Kidney (tissue), 14 donors: ENCODE results near the gene TMCC1. TPM values are rescaled to one million over a fixed set of nuclear protein-coding genes. Genes with fewer than 3 reads are reported as not detected.

Experiments used
- DNase-seq, 5 donors: peaks; one replicate each; pipeline ENCODE4 v3.0.0-alpha.2; 2013 to 2020
- FAIRE-seq: peaks from 2 replicates; lab custom pipeline; 2012; peaks lifted over from hg19 to GRCh38; lab: Jason Lieb, UNC
- H3K27ac ChIP-seq, 2 donors: one replicate each; pipeline ENCODE4 v1.7.0; 2013; ENCODE audit warnings: low read depth in 2 of 2, low read length in 2 of 2, inconsistent platforms in 1 of 2
- H3K27me3 ChIP-seq: one replicate; pipeline ENCODE4 v1.7.1; 2013; ENCODE audit warnings: low read length, inconsistent platforms; ENCODE audit not compliant: control insufficient read depth, insufficient read depth
- H3K36me3 ChIP-seq, 3 donors: one replicate each; pipeline versions ENCODE4 v1.7.0 to v1.7.1; 2013; ENCODE audit warnings: low read length in 3 of 3, control low read depth in 1 of 3, inconsistent platforms in 1 of 3; ENCODE audit not compliant: insufficient read depth in 3 of 3, control insufficient read depth in 2 of 3
- H3K4me1 ChIP-seq, 3 donors: one replicate each; pipeline versions ENCODE4 v1.7.0 to v1.7.1; 2013; ENCODE audit warnings: low read length in 3 of 3, inconsistent platforms in 1 of 3, low read depth in 1 of 3; ENCODE audit not compliant: control insufficient read depth in 2 of 3, insufficient read depth in 2 of 3
- H3K4me3 ChIP-seq, 3 donors: one replicate each; pipeline versions ENCODE4 v1.7.0 to v1.8.1; 2013; ENCODE audit warnings: low read length in 3 of 3, control low read depth in 1 of 3, inconsistent platforms in 1 of 3
- H3K9ac ChIP-seq, 3 donors: one replicate each; pipeline versions ENCODE4 v1.7.0 to v1.7.1; 2013; ENCODE audit warnings: low read length in 3 of 3, control low read depth in 1 of 3, inconsistent platforms in 1 of 3
- H3K9me3 ChIP-seq, 3 donors: one replicate each; pipeline versions ENCODE4 v1.7.0 to v1.7.1; 2013; ENCODE audit warnings: low read length in 3 of 3, control low read depth in 1 of 3, inconsistent platforms in 1 of 3; ENCODE audit not compliant: control insufficient read depth in 2 of 3, insufficient read depth in 1 of 3
- intact Hi-C: fragments of 100-400 bp; cut with DNase I; formaldehyde crosslinking; loops from one replicate; pipeline ENCODE4 v1.11.1; 2022
- polyA plus RNA-seq: library from polyadenylated mRNA; stranded (reverse); fragments of 350-450 nt; fragmentation: Illumina TruSeq; extraction: RNeasy Lipid Tissue Mini Kit (QIAGEN cat#74804); gene quantifications from one replicate; pipeline ENCODE4 v1.2.3, GENCODE V29; 2014; ENCODE audit warnings: low read depth, low replicate concordance; ENCODE audit not compliant: insufficient read depth
- total RNA-seq: library from RNA; stranded (reverse); fragmentation: NEBNext Ultra II Directional; extraction: Animal tissue kit (Norgen Biotek cat#: 25700); gene quantifications from one replicate; pipeline ENCODE4 v1.2.1, GENCODE V29; 2021
- TF ChIP-seq, protein P1 (sequence below): IDR thresholded peaks from 3 replicates; pipeline ENCODE4 v1.5.1; 2012; ENCODE audit warnings: mild to moderate bottlenecking, moderate library complexity, borderline replicate concordance; ENCODE audit not compliant: insufficient read depth; ENCODE audit errors: extremely low read depth
- donor health status: control.
- donor health status: control.
- donor health status: control.
- donor health status: control.
- donor health status: control.
- donor health status: DM: yes; HTN: yes; CAD: no.
- donor health status: Normal renal cell carcinoma (clear cell type).

TMCC1 gene
- total and polyA plus RNA-seq, 2 donors from 2014 or later: 8.4 to 42.4 TPM

DNA sequence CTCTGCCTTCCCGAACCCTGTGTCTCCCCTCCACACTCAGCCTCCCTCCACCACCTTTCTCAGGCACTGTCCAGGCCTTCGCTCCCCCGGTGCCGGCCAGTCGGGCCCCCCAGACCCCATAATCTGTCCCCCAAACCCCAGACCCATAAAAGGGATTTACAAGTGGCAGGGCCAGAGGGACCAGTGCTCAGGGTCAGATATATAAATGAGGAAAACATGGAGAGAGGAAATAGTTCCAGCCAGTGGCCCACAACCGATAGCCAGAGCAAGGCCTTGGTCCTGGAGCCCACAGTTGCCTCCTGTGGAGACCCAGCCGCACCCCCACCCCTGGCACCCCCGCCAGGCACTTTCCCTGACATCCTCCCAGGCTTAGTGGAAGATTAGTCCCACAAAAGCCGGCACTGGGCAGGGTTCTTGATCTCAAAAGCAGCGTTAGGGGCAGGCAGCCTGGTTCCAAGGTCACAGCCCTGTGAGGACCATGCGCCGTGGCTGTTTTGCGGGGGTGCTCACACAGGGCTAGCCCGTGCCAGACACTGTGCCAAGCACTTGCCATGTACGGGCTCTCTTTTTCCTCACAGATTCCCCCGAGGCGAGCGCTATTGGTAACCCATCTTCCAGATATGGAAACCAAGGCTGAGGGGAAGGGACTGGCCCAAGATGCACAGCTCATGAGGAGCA is 286.0 kb downstream of the TMCC1 start:
- intact Hi-C loops: no loop called here
- no peaks in the 10 kb centered on the region for H3K27me3 ChIP-seq
- no peaks in the 10 kb centered on the region for H3K9me3 ChIP-seq
- H3K4me1 ChIP-seq: peaks cover 0 to 35% (median 7%) of the 10 kb centered on the region in 3 donors
- H3K4me3 ChIP-seq: peak overlapping the region in 2 of 3 donors; percentile 54 to 56
- H3K27ac ChIP-seq: peak overlapping the region; percentile 82 to 92
- H3K36me3 ChIP-seq: no peaks in the 10 kb centered on the region
- peak in 1 of 5 donors; percentile 62 for DNase-seq
- FAIRE-seq: no peak
- H3K9ac ChIP-seq: peak overlapping the region in 2 of 3 donors; percentile 36 to 75
- TF ChIP-seq, protein P1, sequence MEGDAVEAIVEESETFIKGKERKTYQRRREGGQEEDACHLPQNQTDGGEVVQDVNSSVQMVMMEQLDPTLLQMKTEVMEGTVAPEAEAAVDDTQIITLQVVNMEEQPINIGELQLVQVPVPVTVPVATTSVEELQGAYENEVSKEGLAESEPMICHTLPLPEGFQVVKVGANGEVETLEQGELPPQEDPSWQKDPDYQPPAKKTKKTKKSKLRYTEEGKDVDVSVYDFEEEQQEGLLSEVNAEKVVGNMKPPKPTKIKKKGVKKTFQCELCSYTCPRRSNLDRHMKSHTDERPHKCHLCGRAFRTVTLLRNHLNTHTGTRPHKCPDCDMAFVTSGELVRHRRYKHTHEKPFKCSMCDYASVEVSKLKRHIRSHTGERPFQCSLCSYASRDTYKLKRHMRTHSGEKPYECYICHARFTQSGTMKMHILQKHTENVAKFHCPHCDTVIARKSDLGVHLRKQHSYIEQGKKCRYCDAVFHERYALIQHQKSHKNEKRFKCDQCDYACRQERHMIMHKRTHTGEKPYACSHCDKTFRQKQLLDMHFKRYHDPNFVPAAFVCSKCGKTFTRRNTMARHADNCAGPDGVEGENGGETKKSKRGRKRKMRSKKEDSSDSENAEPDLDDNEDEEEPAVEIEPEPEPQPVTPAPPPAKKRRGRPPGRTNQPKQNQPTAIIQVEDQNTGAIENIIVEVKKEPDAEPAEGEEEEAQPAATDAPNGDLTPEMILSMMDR: no peak

DNA sequence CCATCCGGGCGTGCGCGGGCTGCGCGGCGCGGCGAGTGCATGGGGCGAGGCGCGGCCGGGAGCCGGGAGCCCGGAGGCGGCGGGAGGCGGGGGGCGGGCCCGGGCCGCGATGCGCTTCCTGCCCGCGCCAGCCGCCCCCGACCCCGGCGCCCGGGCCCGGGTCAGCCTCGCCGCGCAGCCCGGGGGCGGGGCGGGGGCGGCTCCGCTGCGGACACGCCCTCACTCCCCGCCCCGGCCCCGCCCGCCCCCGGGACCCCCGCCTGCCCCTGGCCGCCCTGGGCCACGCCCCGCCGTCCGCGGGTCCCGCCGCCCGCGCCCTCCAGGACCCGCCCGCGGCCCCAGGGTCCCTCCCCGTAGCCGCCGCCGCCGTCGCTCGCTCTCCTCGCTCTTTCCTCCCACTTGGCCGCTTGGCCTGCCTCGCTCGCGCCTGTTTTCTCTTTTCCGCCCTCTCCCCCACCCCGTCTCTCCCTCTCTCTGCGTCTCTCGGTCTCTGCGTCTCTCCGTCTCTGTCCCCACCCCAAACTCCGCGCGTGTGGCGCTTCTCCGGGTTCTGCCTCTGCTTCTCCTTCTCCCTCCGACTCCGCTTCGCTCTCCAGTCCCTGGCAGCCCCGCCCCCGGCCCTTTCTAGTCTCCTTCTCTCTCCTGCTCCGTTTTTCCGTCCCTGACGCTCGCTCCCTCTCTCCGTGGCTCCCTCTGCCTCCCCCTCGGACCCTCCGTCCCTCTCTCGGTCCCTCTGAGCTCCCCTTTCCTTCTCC is 286.7 kb downstream of the TMCC1 start, which contains the start of gene PLXND1:
Gene PLXND1 (minus strand): TSS at position 41 of the 755 bp plus-strand sequence. CDS start 37 bp downstream, at position 4.
- TF ChIP-seq, protein P1: no peak
- no peaks in the 10 kb centered on the region for H3K27me3 ChIP-seq
- no peaks in the 10 kb centered on the region for H3K9me3 ChIP-seq
- H3K9ac ChIP-seq: peak within 1 kb of the TSS; percentile 16 to 75 (median 36)
- H3K27ac ChIP-seq: peak within 1 kb of the TSS; percentile 82 to 92
- DNase-seq (peak; percentile 70 to 94 (median 86)), FAIRE-seq (no peak)
- no peaks in the 10 kb centered on the region for H3K36me3 ChIP-seq
- intact Hi-C loops: no loop called here
- H3K4me3 ChIP-seq: peak within 1 kb of the TSS; percentile 54 to 69 (median 62)
- H3K4me1 ChIP-seq: peaks cover 0 to 35% (median 9%) of the 10 kb centered on the region in 3 donors

DNA sequence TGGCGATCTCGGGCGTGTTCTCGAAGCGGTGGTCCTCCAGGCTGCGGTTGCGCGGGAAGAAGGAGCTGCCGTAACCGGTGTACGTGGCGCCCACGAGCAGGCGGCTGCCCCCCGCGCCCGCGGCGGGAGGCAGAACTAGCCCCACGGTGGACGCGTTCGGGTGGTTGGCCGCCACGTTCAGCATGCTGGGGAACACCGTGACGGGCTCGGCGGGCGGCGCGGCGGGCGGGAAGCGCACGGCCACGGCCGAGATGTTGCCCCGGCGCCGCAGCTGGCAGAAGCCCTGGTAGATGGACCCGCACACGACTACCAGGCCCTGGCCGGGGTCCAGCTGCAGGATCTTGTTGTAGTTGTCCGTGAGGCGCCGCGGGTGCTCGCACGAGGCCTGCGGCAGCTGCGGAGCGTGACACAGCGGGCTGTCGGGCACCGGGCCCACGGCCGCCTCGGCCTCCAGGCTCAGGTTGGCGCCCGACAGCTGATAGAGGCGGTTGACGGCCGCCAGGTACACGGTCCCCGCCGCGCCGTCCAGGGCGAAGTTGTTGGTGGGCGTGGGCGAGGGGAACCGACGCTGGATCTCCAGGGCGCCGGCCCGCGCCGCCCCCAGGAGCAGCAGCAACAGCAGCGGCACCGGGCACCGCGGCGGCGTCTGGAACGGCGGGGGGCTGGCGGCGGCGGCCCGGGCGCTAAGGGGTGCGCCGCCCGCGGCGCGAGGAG is 287.4 kb downstream of the TMCC1 start:
- TF ChIP-seq, protein P1: no peak
- Histone ChIP-seq H3K27me3 (no peaks in the 10 kb centered on the region), H3K9ac (peak overlapping the region in 2 of 3 donors; percentile 16 to 34), H3K27ac (peak overlapping the region; percentile 72 to 74), H3K36me3 (no peaks in the 10 kb centered on the region), H3K4me3 (peak overlapping the region; percentile 35 to 69 (median 62)), H3K4me1 (peaks cover 0 to 36% (median 9%) of the 10 kb centered on the region in 3 donors), H3K9me3 (no peaks in the 10 kb centered on the region)
- DNase-seq (peak in 3 of 5 donors; percentile 29 to 72 (median 56)), FAIRE-seq (no peak)
- intact Hi-C loops: no loop called here
